Upper lobe of right lung (tissue), 1 donor: ENCODE measurements around the gene GPRC5C. TPM values are rescaled to one million over a fixed set of nuclear protein-coding genes. Genes with fewer than 3 reads are reported as not detected.

Experiments used
- ATAC-seq: fragments of 200-7000 bp; cut with Tn5 transposase; one replicate; pipeline ENCODE4 v1.9.1; 2020; ENCODE audit warnings: mild to moderate bottlenecking, moderate library complexity
- DNase-seq: peaks from one replicate; pipeline ENCODE4 v3.0.0-alpha.2; 2020
- H3K27ac ChIP-seq: fragments of 200-600 bp; one replicate; pipeline ENCODE4 v1.8.0; 2022
- H3K27me3 ChIP-seq: fragments of 200-600 bp; one replicate; pipeline ENCODE4 v1.8.0; 2022; ENCODE audit warnings: mild to moderate bottlenecking
- H3K36me3 ChIP-seq: fragments of 200-600 bp; one replicate; pipeline ENCODE4 v1.8.0; 2022
- H3K4me1 ChIP-seq: fragments of 200-600 bp; one replicate; pipeline ENCODE4 v1.8.0; 2022
- H3K4me3 ChIP-seq: fragments of 200-600 bp; one replicate; pipeline ENCODE4 v1.8.0; 2022; ENCODE audit warnings: mild to moderate bottlenecking
- H3K9me3 ChIP-seq: fragments of 200-600 bp; one replicate; pipeline ENCODE4 v1.8.0; 2022
- CTCF ChIP-seq: fragments of 200-600 bp; IDR thresholded peaks from one replicate; pipeline ENCODE4 v1.8.0; 2022; ENCODE audit warnings: antibody characterized with exemption
- intact Hi-C: fragments of 100-400 bp; cut with DNase I; formaldehyde crosslinking; loops from one replicate; pipeline ENCODE4 v1.11.0; 2022
- total RNA-seq: library from RNA; stranded (reverse); fragmentation: NEBNext Ultra II Directional; extraction: Animal tissue kit (Norgen Biotek cat#: 25700); gene quantifications from one replicate; pipeline ENCODE4 v1.2.1, GENCODE V29; 2021
- donor health status: DM: no; HTN: yes; CAD: no; lungs with severe emphysema.

Gene GPRC5C
- total RNA-seq, 1 donor from 2014 or later: 48.6 TPM

- Histone ChIP-seq H3K27ac (no peak overlapping the region), H3K36me3 (no peaks in the 10 kb centered on the region), H3K9me3 (no peaks in the 10 kb centered on the region), H3K4me1 (peaks cover 16% of the 10 kb centered on the region), H3K27me3 (no peaks in the 10 kb centered on the region), H3K4me3 (no peak overlapping the region)
- TF ChIP-seq CTCF: no peak
- no peak for DNase-seq
- intact Hi-C loops: loop anchor here (5.0 kb wide), 1 partner anchor 82 kb away; no protein-coding TSS in a partner anchor
- no peak for ATAC-seq
Measured at GRCh38 chr17:74459622-74460021, 27.7 kb downstream of the GPRC5C start.

GRCh38 chr17:74460241-74460640, 28.4 kb downstream of the GPRC5C start:
- ATAC-seq (no peak), DNase-seq (no peak)
- H3K27me3 ChIP-seq: no peaks in the 10 kb centered on the region
- no peaks in the 10 kb centered on the region for H3K9me3 ChIP-seq
- H3K27ac ChIP-seq: no peak overlapping the region
- intact Hi-C loops: no loop called here
- no peaks in the 10 kb centered on the region for H3K36me3 ChIP-seq
- H3K4me1 ChIP-seq: peaks cover 10% of the 10 kb centered on the region
- H3K4me3 ChIP-seq: no peak overlapping the region
- TF ChIP-seq CTCF: no peak

GRCh38 chr17:74460996-74461395, 29.1 kb downstream of the GPRC5C start:
- TF ChIP-seq CTCF: no peak
- intact Hi-C loops: no loop called here
- Histone ChIP-seq H3K27ac (no peak overlapping the region), H3K9me3 (no peaks in the 10 kb centered on the region), H3K27me3 (no peaks in the 10 kb centered on the region), H3K4me3 (no peak overlapping the region), H3K4me1 (peaks cover 10% of the 10 kb centered on the region), H3K36me3 (no peaks in the 10 kb centered on the region)
- ATAC-seq: no peak
- no peak for DNase-seq

DNA sequence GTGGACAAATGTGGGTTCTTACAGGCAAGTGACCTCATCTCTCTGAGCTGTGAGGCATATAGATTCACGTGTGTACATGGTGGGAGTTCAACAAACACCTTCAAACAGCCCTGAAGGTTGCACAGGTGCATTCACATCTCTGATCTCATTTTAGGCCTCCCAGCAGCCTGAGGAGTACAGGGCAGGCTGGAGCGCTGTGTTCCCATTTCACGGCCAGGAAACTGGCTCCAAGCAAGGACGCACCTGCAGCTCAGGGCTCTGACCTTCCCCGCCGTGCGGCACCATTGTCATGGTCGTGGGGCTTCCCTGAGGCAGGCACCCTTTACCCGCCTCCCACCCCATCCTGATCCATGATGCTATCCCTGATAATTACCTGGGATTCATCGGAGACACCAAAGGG, 29.7 kb downstream of the GPRC5C start:
- Histone ChIP-seq H3K27me3 (no peaks in the 10 kb centered on the region), H3K27ac (no peak overlapping the region), H3K9me3 (no peaks in the 10 kb centered on the region), H3K4me1 (peaks cover 10% of the 10 kb centered on the region), H3K36me3 (no peaks in the 10 kb centered on the region), H3K4me3 (no peak overlapping the region)
- intact Hi-C loops: no loop called here
- DNase-seq: no peak
- no peak for TF ChIP-seq CTCF
- ATAC-seq: no peak

GRCh38 chr17:74464730-74465377, 33.0 kb downstream of the GPRC5C start:
- Histone ChIP-seq H3K27ac (peak overlapping the region; percentile 55), H3K4me3 (no peak overlapping the region), H3K9me3 (no peaks in the 10 kb centered on the region), H3K4me1 (peaks cover 7% of the 10 kb centered on the region), H3K36me3 (no peaks in the 10 kb centered on the region), H3K27me3 (peaks cover 11% of the 10 kb centered on the region)
- DNase-seq (no peak), ATAC-seq (no peak)
- no peak for TF ChIP-seq CTCF
- intact Hi-C loops: no loop called here
